Activated CD4-positive, alpha-beta memory T cell treated with anti-CD3 and anti-CD28 coated beads, Interleukin-2, amount 10 ng/mL, durations not matched to agents 7 days and 5 days (primary cell): Measurements from ENCODE around the gene PCDHGB1. TPM values are rescaled to one million over a fixed set of nuclear protein-coding genes. Genes with fewer than 3 reads are reported as not detected.
"Not testable (repeated sequence)": the region's sequence is repeated elsewhere in the genome, so short reads cannot be mapped to it uniquely, and the experiment has no call there.

ENCODE experiments used
- CTCF ChIA-PET: fragments of 350-600 bp; sonication (Branson Sonifier 250); formaldehyde crosslinking; loops from one replicate; lab custom pipeline; 2021; ENCODE audit warnings: antibody characterized with exemption, inconsistent platforms; lab: Charles Lee
- POLR2A ChIA-PET: fragments of 350-600 bp; sonication (Branson Sonifier 250); formaldehyde crosslinking; loops from one replicate; lab custom pipeline; 2021; ENCODE audit warnings: antibody characterized with exemption; lab: Charles Lee
- DNase-seq: peaks from one replicate; pipeline ENCODE4 v3.0.0-alpha.2; 2020
- H3K27ac Mint-ChIP-seq: one replicate; pipeline ENCODE4 v1.8.0; 2021; ENCODE audit warnings: mild to moderate bottlenecking, mixed read lengths
- H3K27me3 Mint-ChIP-seq: one replicate; pipeline ENCODE4 v1.8.0; 2021; ENCODE audit warnings: mixed read lengths
- H3K36me3 Mint-ChIP-seq: one replicate; pipeline ENCODE4 v1.8.0; 2021; ENCODE audit warnings: low read depth, mixed read lengths
- H3K4me1 Mint-ChIP-seq: one replicate; pipeline ENCODE4 v1.8.0; 2021; ENCODE audit warnings: mixed read lengths
- H3K4me3 Mint-ChIP-seq: one replicate; pipeline ENCODE4 v1.8.0; 2021; ENCODE audit warnings: mild to moderate bottlenecking, mixed read lengths
- H3K9me3 Mint-ChIP-seq: one replicate; pipeline ENCODE4 v1.8.0; 2021; ENCODE audit warnings: mixed read lengths
- total RNA-seq, 2 experiments: library from RNA; stranded (reverse); gene quantifications; one replicate each; pipeline ENCODE4 v1.2.3, GENCODE V29; 2021

Gene PCDHGB1
- total RNA-seq, 2 experiments from 2014 or later: 0.13 TPM; not detected in 1

- no peak overlapping the region for H3K4me3 Mint-ChIP-seq
- H3K9me3 Mint-ChIP-seq: peaks cover 18% of the 10 kb centered on the region
- ChIA-PET POLR2A (no interaction called here), CTCF (interaction anchor here (1.4 kb wide), 1 partner anchor 19 kb away, joined by 5 read pairs; the partner anchor contains the start of gene PCDHGA10)
- DNase-seq: no peak
- H3K4me1 Mint-ChIP-seq: no peaks in the 10 kb centered on the region
- H3K27ac Mint-ChIP-seq: no peak overlapping the region
- peaks cover 6% of the 10 kb centered on the region for H3K36me3 Mint-ChIP-seq
- H3K27me3 Mint-ChIP-seq: peaks cover 36% of the 10 kb centered on the region
Measured at GRCh38 chr5:141393267-141393666, 43.4 kb downstream of the PCDHGB1 start.

GRCh38 chr5:141394401-141395187 is 44.7 kb downstream of the PCDHGB1 start:
- H3K27ac Mint-ChIP-seq, POLR2A ChIA-PET: not testable (repeated sequence)
- H3K27me3 Mint-ChIP-seq: peaks cover 39% of the 10 kb centered on the region

GRCh38 chr5:141397756-141398551 is 48.1 kb downstream of the PCDHGB1 start, which contains the start of gene PCDHGB5:
Gene PCDHGB5 (plus strand): TSS chr5:141397947. CDS start chr5:141398128, 181 bp downstream.
- ChIA-PET CTCF (interaction anchor here (0.9 to 2.3 kb wide), 8 partner anchors 9 to 166 kb away, joined by 3 to 11 read pairs (median 5); partner anchors contain the start of genes PCDHGA10, PCDHGA11, PCDHGB3 and PCDHGB6), POLR2A (interaction anchor here (1.1 kb wide), 1 partner anchor 78 kb away, joined by 3 read pairs; the partner anchor contains the start of gene TAF7)
- peak; percentile 38 for DNase-seq
- H3K4me1 Mint-ChIP-seq, H3K27ac Mint-ChIP-seq, H3K4me3 Mint-ChIP-seq: not testable (repeated sequence)
- H3K27me3 Mint-ChIP-seq: peaks cover 41% of the 10 kb centered on the region
- H3K9me3 Mint-ChIP-seq: peaks cover 11% of the 10 kb centered on the region
- peaks cover 13% of the 10 kb centered on the region for H3K36me3 Mint-ChIP-seq

More at GRCh38 chr5:141394401-141395187, 44.7 kb downstream of the PCDHGB1 start:
- Mint-ChIP-seq H3K9me3 (peaks cover 14% of the 10 kb centered on the region), H3K36me3 (peaks cover 10% of the 10 kb centered on the region)
- H3K4me1 Mint-ChIP-seq, DNase-seq, H3K4me3 Mint-ChIP-seq: not testable (repeated sequence)
- CTCF ChIA-PET: interaction anchor here (0.7 to 1.1 kb wide), 3 partner anchors 18 to 525 kb away, joined by 3 to 4 read pairs (median 3); partner anchors contain the start of gene PCDHGA10

DNA sequence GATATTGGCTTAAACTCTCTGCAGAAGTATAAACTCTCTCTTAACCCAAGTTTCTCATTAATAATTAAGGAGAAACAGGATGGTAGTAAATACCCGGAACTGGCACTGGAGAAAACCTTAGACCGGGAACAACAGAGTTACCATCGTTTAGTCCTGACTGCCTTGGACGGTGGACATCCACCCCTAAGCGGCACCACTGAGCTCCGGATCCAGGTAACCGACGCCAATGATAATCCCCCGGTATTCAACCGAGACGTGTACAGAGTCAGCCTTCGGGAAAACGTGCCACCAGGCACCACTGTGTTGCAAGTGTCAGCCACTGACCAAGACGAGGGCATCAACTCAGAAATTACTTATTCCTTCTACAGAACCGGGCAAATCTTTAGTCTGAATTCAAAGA is 48.7 kb downstream of the PCDHGB1 start:
- Mint-ChIP-seq H3K4me3 (no peak overlapping the region), H3K27ac (no peak overlapping the region), H3K9me3 (peaks cover 11% of the 10 kb centered on the region), H3K4me1 (no peaks in the 10 kb centered on the region), H3K27me3 (peaks cover 46% of the 10 kb centered on the region), H3K36me3 (peaks cover 13% of the 10 kb centered on the region)
- DNase-seq: no peak
- CTCF ChIA-PET: interaction anchor here (1.1 to 2.3 kb wide), 3 partner anchors 22 to 114 kb away, joined by 3 to 10 read pairs (median 6); partner anchors contain the start of genes PCDHGA11 and PCDHGB3
- POLR2A ChIA-PET: no interaction called here

GRCh38 chr5:141399555-141400258 is 49.8 kb downstream of the PCDHGB1 start:
- H3K4me1 Mint-ChIP-seq: no peaks in the 10 kb centered on the region
- H3K4me3 Mint-ChIP-seq: no peak overlapping the region
- POLR2A ChIA-PET: no interaction called here
- H3K27ac Mint-ChIP-seq: no peak overlapping the region
- peaks cover 13% of the 10 kb centered on the region for H3K36me3 Mint-ChIP-seq
- peaks cover 46% of the 10 kb centered on the region for H3K27me3 Mint-ChIP-seq
- CTCF ChIA-PET: no interaction called here
- no peak for DNase-seq
- H3K9me3 Mint-ChIP-seq: peaks cover 8% of the 10 kb centered on the region

Other genes starting within 250 kb of the PCDHGB1 start
- not detected for gene PCDHB3, start 249.6 kb upstream of the PCDHGB1 start, total RNA-seq
- gene PCDHB4, start 228.3 kb upstream of the PCDHGB1 start, total RNA-seq: not detected
- gene PCDHB5, start 214.9 kb upstream of the PCDHGB1 start, total RNA-seq: not detected
- gene PCDHB6, start 200.0 kb upstream of the PCDHGB1 start, total RNA-seq: not detected
- not detected for gene PCDHB7, start 177.5 kb upstream of the PCDHGB1 start, total RNA-seq
- not detected for gene PCDHB8, start 172.3 kb upstream of the PCDHGB1 start, total RNA-seq
- gene PCDHB16, start 167.7 kb upstream of the PCDHGB1 start, total RNA-seq: not detected
- not detected for gene PCDHB9, start 162.9 kb upstream of the PCDHGB1 start, total RNA-seq
- not detected for gene PCDHB10, start 157.7 kb upstream of the PCDHGB1 start, total RNA-seq
- gene PCDHB11, start 150.5 kb upstream of the PCDHGB1 start, total RNA-seq: not detected
- not detected for gene PCDHB12, start 141.4 kb upstream of the PCDHGB1 start, total RNA-seq
- gene PCDHB13, start 136.2 kb upstream of the PCDHGB1 start, total RNA-seq: not detected
- not detected for gene PCDHB14, start 126.8 kb upstream of the PCDHGB1 start, total RNA-seq
- not detected for gene PCDHB15, start 104.7 kb upstream of the PCDHGB1 start, total RNA-seq
- gene SLC25A2, start 46.0 kb upstream of the PCDHGB1 start, total RNA-seq: under 1 TPM; 0.38 to 0.50 TPM
- gene TAF7, start 29.3 kb upstream of the PCDHGB1 start, total RNA-seq: 10 to 100 TPM; 74.3 to 75.1 TPM
- under 1 TPM in 1 of 2 experiments, not detected in 1; 0.05 TPM for gene PCDHGA1, start 19.6 kb upstream of the PCDHGB1 start, total RNA-seq
- under 1 TPM in 1 of 2 experiments, not detected in 1; 0.05 TPM for gene PCDHGA2, start 11.3 kb upstream of the PCDHGB1 start, total RNA-seq
- gene PCDHGA3, start 6.3 kb upstream of the PCDHGB1 start, total RNA-seq: not detected
- gene PCDHGA4, start 4.9 kb downstream of the PCDHGB1 start, total RNA-seq: under 1 TPM; 0.08 to 0.10 TPM
- gene PCDHGB2, start 9.9 kb downstream of the PCDHGB1 start, total RNA-seq: under 1 TPM; 0.18 to 0.23 TPM
- gene PCDHGA5, start 14.1 kb downstream of the PCDHGB1 start, total RNA-seq: not detected
- gene PCDHGB3, start 20.1 kb downstream of the PCDHGB1 start, total RNA-seq: under 1 TPM; 0.10 to 0.25 TPM
- under 1 TPM; 0.10 TPM for gene PCDHGA6, start 23.8 kb downstream of the PCDHGB1 start, total RNA-seq
- under 1 TPM in 1 of 2 experiments, not detected in 1; 0.08 TPM for gene PCDHGA7, start 32.6 kb downstream of the PCDHGB1 start, total RNA-seq
- gene PCDHGB4, start 37.6 kb downstream of the PCDHGB1 start, total RNA-seq: not detected
- gene PCDHGA8, start 42.5 kb downstream of the PCDHGB1 start, total RNA-seq: not detected
- not detected for gene PCDHGB5, start 47.8 kb downstream of the PCDHGB1 start, total RNA-seq
- gene PCDHGA9, start 52.7 kb downstream of the PCDHGB1 start, total RNA-seq: not detected
- not detected for gene PCDHGB6, start 57.9 kb downstream of the PCDHGB1 start, total RNA-seq
- under 1 TPM in 1 of 2 experiments, not detected in 1; 0.05 TPM for gene PCDHGA10, start 62.9 kb downstream of the PCDHGB1 start, total RNA-seq
- under 1 TPM in 1 of 2 experiments, not detected in 1; 0.08 TPM for gene PCDHGB7, start 67.6 kb downstream of the PCDHGB1 start, total RNA-seq
- gene PCDHGA11, start 71.0 kb downstream of the PCDHGB1 start, total RNA-seq: not detected
- not detected for gene PCDHGA12, start 80.4 kb downstream of the PCDHGB1 start, total RNA-seq
- gene PCDHGC3, start 125.9 kb downstream of the PCDHGB1 start, total RNA-seq: not detected
- not detected for gene PCDHGC4, start 134.9 kb downstream of the PCDHGB1 start, total RNA-seq
- not detected for gene PCDHGC5, start 139.0 kb downstream of the PCDHGB1 start, total RNA-seq